ENCODE results near the gene GRM4.
"Not testable (repeated sequence)": the region's sequence is repeated elsewhere in the genome, so short reads cannot be mapped to it uniquely, and the experiment has no call there.

GRM4 gene

GRCh38 chr6:34044945-34045595, 100.8 kb downstream of the GRM4 start:
- H3K36me3 Mint-ChIP-seq (ENCODE audit: low read depth): no peaks in the 10 kb centered on the region
- peaks cover 11% of the 10 kb centered on the region for H3K9me3 Mint-ChIP-seq
- no peak overlapping the region for H3K27ac Mint-ChIP-seq
- intact Hi-C loops (cut with micrococcal nuclease): no loop called here
- no peak overlapping the region for H3K4me3 Mint-ChIP-seq
- H3K4me1 Mint-ChIP-seq (ENCODE audit: low read depth): no peaks in the 10 kb centered on the region
- H3K27me3 Mint-ChIP-seq: peaks cover 12% of the 10 kb centered on the region

- no peaks in the 10 kb centered on the region for H3K36me3 Mint-ChIP-seq (ENCODE audit: low read depth)
- H3K9me3 Mint-ChIP-seq: peaks cover under 1% of the 10 kb centered on the region
- H3K27ac Mint-ChIP-seq: no peak overlapping the region
- intact Hi-C loops (cut with micrococcal nuclease): no loop called here
- H3K4me1 Mint-ChIP-seq (ENCODE audit: low read depth): no peaks in the 10 kb centered on the region
- peaks cover 7% of the 10 kb centered on the region for H3K27me3 Mint-ChIP-seq
- H3K4me3 Mint-ChIP-seq: no peak overlapping the region
Observed at GRCh38 chr6:34043359-34043758, 102.5 kb downstream of the GRM4 start.

DNA sequence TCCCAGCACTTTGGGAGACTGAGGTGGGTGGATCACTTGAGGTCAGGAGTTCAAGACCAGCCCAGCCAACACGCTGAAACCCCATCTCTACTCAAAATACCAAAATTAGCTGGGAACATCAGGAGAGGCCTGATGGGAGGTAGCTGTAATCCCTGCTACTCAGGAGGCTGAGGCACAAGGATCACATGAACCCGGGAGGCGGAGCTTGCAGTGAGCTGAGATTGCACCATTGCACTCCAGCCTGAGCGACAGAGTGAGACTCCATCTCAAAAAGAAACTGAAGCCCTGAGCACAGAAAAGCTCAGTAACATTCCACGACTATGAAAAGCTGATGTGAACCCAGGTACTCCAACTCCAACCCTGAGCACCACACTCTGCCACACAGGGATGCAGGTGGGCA, 103.9 kb downstream of the GRM4 start:
- H3K9me3 Mint-ChIP-seq; H3K4me1 Mint-ChIP-seq (ENCODE audit: low read depth); H3K36me3 Mint-ChIP-seq (ENCODE audit: low read depth); H3K4me3 Mint-ChIP-seq; intact Hi-C loops (cut with micrococcal nuclease); H3K27me3 Mint-ChIP-seq; H3K27ac Mint-ChIP-seq: not testable (repeated sequence)

GRCh38 chr6:34041385-34041784, 104.5 kb downstream of the GRM4 start:
- intact Hi-C loops (cut with micrococcal nuclease): no loop called here
- no peaks in the 10 kb centered on the region for H3K9me3 Mint-ChIP-seq
- H3K36me3 Mint-ChIP-seq (ENCODE audit: low read depth): no peaks in the 10 kb centered on the region
- H3K4me3 Mint-ChIP-seq: no peak overlapping the region
- H3K4me1 Mint-ChIP-seq (ENCODE audit: low read depth): no peaks in the 10 kb centered on the region
- no peak overlapping the region for H3K27ac Mint-ChIP-seq
- peaks cover 7% of the 10 kb centered on the region for H3K27me3 Mint-ChIP-seq

- H3K27me3 Mint-ChIP-seq: peaks cover 9% of the 10 kb centered on the region
- H3K36me3 Mint-ChIP-seq (ENCODE audit: low read depth): no peaks in the 10 kb centered on the region
- H3K4me3 Mint-ChIP-seq: no peak overlapping the region
- H3K27ac Mint-ChIP-seq: no peak overlapping the region
- H3K9me3 Mint-ChIP-seq: no peaks in the 10 kb centered on the region
- intact Hi-C loops (cut with micrococcal nuclease): no loop called here
- no peaks in the 10 kb centered on the region for H3K4me1 Mint-ChIP-seq (ENCODE audit: low read depth)
Observed at GRCh38 chr6:34039943-34040342, 105.9 kb downstream of the GRM4 start.

DNA sequence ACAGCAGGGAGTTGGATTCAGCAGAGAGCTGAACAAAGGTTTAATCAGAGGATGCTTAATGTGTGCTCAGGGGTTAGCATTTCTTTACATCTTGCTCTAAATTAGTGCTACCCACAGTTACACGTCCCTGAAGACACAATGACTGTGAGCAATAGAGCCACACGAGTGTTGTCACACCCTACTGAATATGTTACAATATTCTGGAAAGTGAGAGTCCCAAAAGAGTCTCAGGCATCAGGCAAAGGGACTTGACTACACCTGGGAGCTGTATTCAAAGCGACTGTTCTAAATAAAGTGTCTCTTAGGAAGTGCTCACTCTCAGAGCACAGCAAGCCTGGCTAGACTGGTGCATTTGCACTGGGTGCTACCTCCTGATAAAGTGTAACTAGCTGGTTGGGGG, 108.7 kb downstream of the GRM4 start:
- peaks cover 5% of the 10 kb centered on the region for H3K27me3 Mint-ChIP-seq
- no peaks in the 10 kb centered on the region for H3K9me3 Mint-ChIP-seq
- no peaks in the 10 kb centered on the region for H3K36me3 Mint-ChIP-seq (ENCODE audit: low read depth)
- intact Hi-C loops (cut with micrococcal nuclease): no loop called here
- no peaks in the 10 kb centered on the region for H3K4me1 Mint-ChIP-seq (ENCODE audit: low read depth)
- H3K27ac Mint-ChIP-seq: no peak overlapping the region
- H3K4me3 Mint-ChIP-seq: no peak overlapping the region

- H3K27me3 Mint-ChIP-seq: peaks cover 6% of the 10 kb centered on the region
- H3K4me1 Mint-ChIP-seq (ENCODE audit: low read depth): no peaks in the 10 kb centered on the region
- no peak overlapping the region for H3K4me3 Mint-ChIP-seq
- no peaks in the 10 kb centered on the region for H3K9me3 Mint-ChIP-seq
- H3K36me3 Mint-ChIP-seq (ENCODE audit: low read depth): no peaks in the 10 kb centered on the region
- intact Hi-C loops (cut with micrococcal nuclease): no loop called here
- no peak overlapping the region for H3K27ac Mint-ChIP-seq
Observed at GRCh38 chr6:34036357-34037069, 109.4 kb downstream of the GRM4 start.

DNA sequence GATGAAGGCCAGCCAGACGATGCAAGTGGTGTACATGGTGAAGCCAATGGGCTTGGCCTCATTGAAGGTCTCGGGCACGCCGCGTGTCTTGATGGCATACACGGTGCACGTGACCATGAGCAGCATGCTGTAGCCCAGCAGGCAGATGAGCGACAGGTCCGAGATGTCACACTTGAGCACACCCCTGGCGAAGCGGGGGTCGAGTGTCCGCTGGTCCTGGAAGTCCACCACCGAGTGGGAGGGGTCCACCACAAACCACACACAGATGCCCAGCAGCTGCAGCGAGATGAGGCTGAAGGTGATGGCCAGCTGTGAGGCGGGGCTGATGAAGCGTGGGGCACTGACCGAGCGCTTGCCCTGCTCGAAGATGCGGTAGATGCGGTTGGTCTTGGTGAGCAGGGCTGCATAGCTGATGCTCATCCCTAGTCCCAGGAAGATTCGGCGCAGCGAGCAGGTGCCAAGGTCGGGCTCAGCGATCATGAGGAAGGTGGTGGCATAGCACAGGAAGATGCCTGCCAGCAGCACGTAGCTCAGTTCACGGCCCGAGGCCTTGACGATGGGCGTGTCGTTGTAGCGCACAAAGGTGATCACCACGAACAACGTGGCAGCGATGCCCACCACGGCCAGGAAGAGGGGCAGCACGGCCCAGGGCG, 110.1 kb downstream of the GRM4 start:
- H3K27me3 Mint-ChIP-seq: peaks cover 6% of the 10 kb centered on the region

GRCh38 chr6:34035161-34035560, 110.7 kb downstream of the GRM4 start:
- Mint-ChIP-seq H3K27me3 (peaks cover 6% of the 10 kb centered on the region), H3K9me3 (no peaks in the 10 kb centered on the region), H3K4me3 (no peak overlapping the region), H3K4me1 (ENCODE audit: low read depth) (no peaks in the 10 kb centered on the region), H3K36me3 (ENCODE audit: low read depth) (no peaks in the 10 kb centered on the region), H3K27ac (no peak overlapping the region)
- intact Hi-C loops (cut with micrococcal nuclease): no loop called here

More for the DNA sequence above, 110.1 kb downstream of the GRM4 start:
- Mint-ChIP-seq H3K9me3 (no peaks in the 10 kb centered on the region), H3K4me1 (ENCODE audit: low read depth) (no peaks in the 10 kb centered on the region), H3K36me3 (ENCODE audit: low read depth) (no peaks in the 10 kb centered on the region), H3K4me3 (no peak overlapping the region), H3K27ac (no peak overlapping the region)
- intact Hi-C loops (cut with micrococcal nuclease): no loop called here

DNA sequence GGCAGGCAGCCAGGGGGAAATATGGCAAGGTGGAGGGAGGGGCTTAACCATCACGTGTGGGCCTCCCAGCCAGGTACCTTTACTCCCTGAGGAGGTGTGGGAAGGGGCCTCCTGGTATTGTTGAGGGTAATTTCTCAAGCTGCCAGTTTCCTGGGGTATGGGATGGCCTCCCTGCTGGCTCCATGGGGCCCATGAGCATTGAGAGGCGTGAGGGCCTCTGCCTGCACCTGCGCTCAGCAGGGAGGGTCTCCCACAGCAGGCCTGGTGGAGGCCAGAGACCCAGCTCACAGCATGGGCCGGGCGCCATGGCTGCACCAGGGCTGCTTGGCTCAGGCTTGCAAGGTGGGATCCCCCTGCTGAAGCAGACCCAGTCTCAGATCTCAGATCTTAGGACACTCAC, 113.0 kb downstream of the GRM4 start:
- intact Hi-C loops (cut with micrococcal nuclease): no loop called here
- no peaks in the 10 kb centered on the region for H3K4me1 Mint-ChIP-seq (ENCODE audit: low read depth)
- peaks cover 6% of the 10 kb centered on the region for H3K27me3 Mint-ChIP-seq
- no peaks in the 10 kb centered on the region for H3K9me3 Mint-ChIP-seq
- no peak overlapping the region for H3K4me3 Mint-ChIP-seq
- no peak overlapping the region for H3K27ac Mint-ChIP-seq
- H3K36me3 Mint-ChIP-seq (ENCODE audit: low read depth): no peaks in the 10 kb centered on the region

- Mint-ChIP-seq H3K36me3 (ENCODE audit: low read depth) (no peaks in the 10 kb centered on the region), H3K4me3 (no peak overlapping the region), H3K4me1 (ENCODE audit: low read depth) (no peaks in the 10 kb centered on the region), H3K27ac (no peak overlapping the region), H3K9me3 (no peaks in the 10 kb centered on the region), H3K27me3 (peaks cover 6% of the 10 kb centered on the region)
- intact Hi-C loops (cut with micrococcal nuclease): no loop called here
Observed at GRCh38 chr6:34031625-34032383, 114.1 kb downstream of the GRM4 start.

- intact Hi-C loops (cut with micrococcal nuclease): no loop called here
- Mint-ChIP-seq H3K36me3 (ENCODE audit: low read depth) (no peaks in the 10 kb centered on the region), H3K4me3 (no peak overlapping the region), H3K27me3 (peaks cover 6% of the 10 kb centered on the region), H3K9me3 (no peaks in the 10 kb centered on the region), H3K4me1 (ENCODE audit: low read depth) (no peaks in the 10 kb centered on the region), H3K27ac (no peak overlapping the region)
Observed at GRCh38 chr6:34030831-34031624, 114.9 kb downstream of the GRM4 start.

- no peak overlapping the region for H3K27ac Mint-ChIP-seq
- peaks cover 3% of the 10 kb centered on the region for H3K27me3 Mint-ChIP-seq
- H3K4me1 Mint-ChIP-seq (ENCODE audit: low read depth): no peaks in the 10 kb centered on the region
- no peaks in the 10 kb centered on the region for H3K36me3 Mint-ChIP-seq (ENCODE audit: low read depth)
- H3K9me3 Mint-ChIP-seq: no peaks in the 10 kb centered on the region
- intact Hi-C loops (cut with micrococcal nuclease): loop anchor here (5.0 kb wide), 1 partner anchor 177 kb away; no protein-coding TSS in a partner anchor
- no peak overlapping the region for H3K4me3 Mint-ChIP-seq
Observed at GRCh38 chr6:34029489-34030280, 116.2 kb downstream of the GRM4 start.

All from dendritic cell treated with granulocyte-macrophage colony-stimulating factor and Interleukin-4, amounts not matched to agents 40 ng/mL and 50 ng/mL, for 4 days (primary cell).